Mucosa of descending colon (tissue), 3 donors: ENCODE data around the gene CDC6. TPM values are rescaled to one million over a fixed set of nuclear protein-coding genes. Genes with fewer than 3 reads are reported as not detected.
A peak's percentile ranks its signal among the peaks of the same experiment; 100 is the strongest.

ENCODE experiments used
- ATAC-seq: fragments of 200-7000 bp; cut with Tn5 transposase; one replicate; pipeline ENCODE4 v1.9.1; 2020; ENCODE audit warnings: mild to moderate bottlenecking, moderate library complexity
- DNase-seq, 3 donors: peaks; one replicate each; pipeline ENCODE4 v3.0.0-alpha.2; 2020
- H3K36me3 ChIP-seq: fragments of 200-600 bp; one replicate; pipeline ENCODE4 v1.8.0; 2021; ENCODE audit warnings: low read depth, mild to moderate bottlenecking
- H3K4me1 ChIP-seq: fragments of 200-600 bp; one replicate; pipeline ENCODE4 v1.8.0; 2021; ENCODE audit warnings: low read depth, mild to moderate bottlenecking
- H3K4me3 ChIP-seq: fragments of 200-600 bp; one replicate; pipeline ENCODE4 v1.8.0; 2021; ENCODE audit warnings: mild to moderate bottlenecking
- H3K9me3 ChIP-seq: fragments of 200-600 bp; one replicate; pipeline ENCODE4 v1.8.0; 2021; ENCODE audit warnings: mild to moderate bottlenecking
- intact Hi-C, 2 donors: fragments of 100-400 bp; cut with DNase I in 1 of 2; cut with micrococcal nuclease in 1 of 2; formaldehyde crosslinking; loops; one replicate each; pipeline versions ENCODE4 v1.11.0 to v1.11.1; 2022; cut with DNase I, micrococcal nuclease
- total RNA-seq, 3 donors: library from RNA; stranded (reverse); fragmentation: NEBNext Ultra II Directional in 2 of 3; extraction: Animal tissue kit (Norgen Biotek cat#: 25700) in 2 of 3; gene quantifications; one replicate each; pipeline versions ENCODE4 v1.2.1 to v1.2.4, GENCODE V29; 2021 to 2023
- TF ChIP-seq, protein P1 (sequence below): fragments of 200-600 bp; IDR thresholded peaks from one replicate; pipeline ENCODE4 v1.8.0; 2022; ENCODE audit warnings: antibody characterized with exemption, mild to moderate bottlenecking
- donor health status: DM: no; HTN: no; CAD: no; lungs with moderate emphysema.
- donor health status: DM: no; HTN: no; CAD: no.
- donor health status: DM: no; HTN: yes; CAD: no.

Gene CDC6
- total RNA-seq, 3 donors from 2014 or later: 4.0 to 14.9 (median 7.4) TPM

DNA sequence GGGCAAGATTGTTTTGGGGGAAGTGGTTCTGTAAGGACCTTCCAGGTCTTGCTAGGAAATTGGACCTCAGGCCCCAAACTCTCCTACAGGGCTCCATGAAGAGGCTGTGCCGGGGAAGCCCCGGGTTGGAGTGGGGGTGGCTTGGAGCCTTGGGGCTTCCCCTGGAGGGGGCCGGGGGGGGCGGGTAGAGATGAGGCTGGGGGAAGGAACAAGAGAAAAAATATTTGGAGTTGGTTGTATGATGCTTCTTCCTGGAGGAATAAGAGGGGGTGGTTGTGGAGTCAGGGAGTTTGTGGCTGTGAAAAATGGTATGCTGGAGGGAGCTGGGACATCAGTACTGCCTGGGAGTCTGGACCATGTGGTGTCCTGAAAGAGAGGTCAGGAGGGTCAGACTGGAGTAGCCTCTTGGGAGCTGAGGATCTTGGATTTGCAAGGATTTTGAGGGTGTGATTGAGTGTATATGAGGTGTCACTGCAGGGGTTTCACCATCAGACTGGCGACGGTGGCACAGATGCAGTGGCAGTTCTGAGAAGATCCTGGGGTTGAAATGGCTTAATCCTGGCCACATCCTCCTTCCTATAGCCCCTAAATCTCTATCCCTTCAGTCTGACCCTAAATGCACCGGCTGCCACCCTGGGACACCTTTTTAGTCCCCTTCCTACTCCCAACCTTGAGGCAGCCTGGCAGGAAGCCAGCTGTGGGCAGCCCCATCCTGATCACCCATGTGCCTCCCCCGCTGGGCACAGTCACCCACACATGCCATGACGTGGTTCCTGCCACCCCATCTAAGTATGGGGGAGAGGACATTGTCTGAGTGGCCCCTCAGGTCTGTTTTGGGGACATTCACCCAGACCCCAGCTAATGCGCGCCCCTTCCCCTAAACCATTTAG lies 32.2 kb downstream of the CDC6 start:
- Histone ChIP-seq H3K9me3 (no peaks in the 10 kb centered on the region), H3K36me3 (no peaks in the 10 kb centered on the region), H3K4me1 (peaks cover 55% of the 10 kb centered on the region), H3K4me3 (no peak overlapping the region)
- TF ChIP-seq, protein P1, sequence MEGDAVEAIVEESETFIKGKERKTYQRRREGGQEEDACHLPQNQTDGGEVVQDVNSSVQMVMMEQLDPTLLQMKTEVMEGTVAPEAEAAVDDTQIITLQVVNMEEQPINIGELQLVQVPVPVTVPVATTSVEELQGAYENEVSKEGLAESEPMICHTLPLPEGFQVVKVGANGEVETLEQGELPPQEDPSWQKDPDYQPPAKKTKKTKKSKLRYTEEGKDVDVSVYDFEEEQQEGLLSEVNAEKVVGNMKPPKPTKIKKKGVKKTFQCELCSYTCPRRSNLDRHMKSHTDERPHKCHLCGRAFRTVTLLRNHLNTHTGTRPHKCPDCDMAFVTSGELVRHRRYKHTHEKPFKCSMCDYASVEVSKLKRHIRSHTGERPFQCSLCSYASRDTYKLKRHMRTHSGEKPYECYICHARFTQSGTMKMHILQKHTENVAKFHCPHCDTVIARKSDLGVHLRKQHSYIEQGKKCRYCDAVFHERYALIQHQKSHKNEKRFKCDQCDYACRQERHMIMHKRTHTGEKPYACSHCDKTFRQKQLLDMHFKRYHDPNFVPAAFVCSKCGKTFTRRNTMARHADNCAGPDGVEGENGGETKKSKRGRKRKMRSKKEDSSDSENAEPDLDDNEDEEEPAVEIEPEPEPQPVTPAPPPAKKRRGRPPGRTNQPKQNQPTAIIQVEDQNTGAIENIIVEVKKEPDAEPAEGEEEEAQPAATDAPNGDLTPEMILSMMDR: no peak
- ATAC-seq (no peak), DNase-seq (peak in 2 of 3 donors; percentile 66 to 90)
- intact Hi-C loops: no loop called here

DNA sequence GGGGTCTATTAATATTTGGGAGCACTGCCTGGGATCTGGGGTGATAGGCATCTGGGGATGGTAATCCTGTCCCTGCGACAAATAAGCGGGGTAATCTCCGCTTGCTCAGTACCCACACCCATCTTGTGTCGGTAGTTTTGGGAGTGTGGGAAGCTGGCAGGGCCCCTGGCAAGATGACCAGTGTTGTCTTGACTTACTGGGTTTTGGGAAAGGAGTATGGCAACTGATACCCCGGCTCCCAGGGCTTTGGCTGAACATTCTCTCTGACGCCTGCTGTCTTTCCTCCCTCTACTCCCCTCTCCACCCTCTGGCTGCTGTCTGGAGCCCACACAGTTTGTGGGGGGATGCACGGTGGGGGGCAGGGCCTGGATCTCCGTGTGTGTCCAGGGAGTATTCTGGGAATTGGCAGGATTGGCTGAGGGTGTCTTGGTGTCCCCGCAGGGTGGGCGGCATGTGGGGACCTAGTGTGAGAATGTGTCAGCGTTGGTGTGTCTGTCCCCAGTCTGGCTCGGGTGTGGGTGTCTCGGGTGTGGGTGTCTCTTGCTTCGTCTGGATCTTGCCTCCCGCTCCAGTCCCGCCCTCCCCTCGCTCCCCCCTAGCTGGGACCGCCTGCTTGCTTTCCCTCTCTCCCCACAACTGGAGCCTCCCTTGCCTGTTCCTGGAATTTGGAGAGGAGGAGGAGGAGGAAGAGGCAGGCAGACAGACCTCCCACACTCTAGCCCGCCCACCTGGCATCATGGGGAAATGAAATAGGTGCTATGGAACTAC lies 33.3 kb downstream of the CDC6 start:
- TF ChIP-seq, protein P1: no peak
- peaks cover 57% of the 10 kb centered on the region for H3K4me1 ChIP-seq
- H3K36me3 ChIP-seq: no peaks in the 10 kb centered on the region
- intact Hi-C loops: no loop called here
- H3K9me3 ChIP-seq: no peaks in the 10 kb centered on the region
- no peak for ATAC-seq
- H3K4me3 ChIP-seq: no peak overlapping the region
- peak in 2 of 3 donors; percentile 65 to 83 for DNase-seq

DNA sequence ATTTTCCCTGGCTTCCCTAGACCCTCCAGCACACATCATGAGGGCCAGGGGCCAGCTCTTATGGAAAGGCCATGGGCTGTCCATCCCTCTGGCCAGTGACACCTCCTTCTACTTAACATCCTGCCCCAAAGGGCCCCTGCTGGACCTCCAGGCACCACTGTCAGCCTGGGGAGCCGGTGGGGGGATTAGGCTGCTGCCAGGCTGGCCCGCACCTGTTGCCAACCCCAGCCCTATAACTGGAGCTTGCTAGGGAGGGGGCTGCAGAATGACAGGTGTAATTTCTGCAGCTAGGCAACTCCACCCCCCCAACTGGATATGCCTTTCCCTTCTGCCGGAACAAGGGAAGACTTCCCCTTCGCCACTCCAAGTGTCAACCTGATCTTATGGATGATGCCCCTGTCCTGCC lies 33.8 kb downstream of the CDC6 start:
- peaks cover 57% of the 10 kb centered on the region for H3K4me1 ChIP-seq
- no peaks in the 10 kb centered on the region for H3K9me3 ChIP-seq
- H3K4me3 ChIP-seq: no peak overlapping the region
- no peaks in the 10 kb centered on the region for H3K36me3 ChIP-seq
- ATAC-seq: no peak
- TF ChIP-seq, protein P1: no peak
- DNase-seq: peak in 1 of 3 donors; percentile 33
- intact Hi-C loops: no loop called here

DNA sequence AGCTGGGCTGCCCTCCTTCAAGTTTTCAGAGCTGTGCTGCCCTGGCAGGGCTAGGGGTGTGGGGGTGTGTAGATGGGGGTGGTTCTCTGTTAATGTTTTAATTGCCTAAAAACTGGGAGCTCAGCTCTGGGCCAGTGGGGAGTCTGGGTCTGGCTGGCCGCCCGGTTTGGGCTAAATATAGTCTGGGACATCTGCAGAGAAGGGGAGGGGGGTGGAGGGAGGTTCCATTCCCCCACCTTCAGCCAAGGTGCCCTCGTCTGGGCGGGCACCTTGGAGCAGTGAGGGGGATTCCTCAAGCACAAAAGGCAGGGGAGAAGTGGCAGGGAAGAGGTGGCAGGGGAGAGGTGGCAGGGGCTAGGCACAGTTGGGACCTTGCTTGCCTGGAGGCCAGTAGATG lies 34.3 kb downstream of the CDC6 start:
- Histone ChIP-seq H3K36me3 (no peaks in the 10 kb centered on the region), H3K9me3 (no peaks in the 10 kb centered on the region), H3K4me3 (no peak overlapping the region), H3K4me1 (peaks cover 57% of the 10 kb centered on the region)
- TF ChIP-seq, protein P1: no peak
- intact Hi-C loops: no loop called here
- ATAC-seq (no peak), DNase-seq (peak in 2 of 3 donors; percentile 59 to 66)

DNA sequence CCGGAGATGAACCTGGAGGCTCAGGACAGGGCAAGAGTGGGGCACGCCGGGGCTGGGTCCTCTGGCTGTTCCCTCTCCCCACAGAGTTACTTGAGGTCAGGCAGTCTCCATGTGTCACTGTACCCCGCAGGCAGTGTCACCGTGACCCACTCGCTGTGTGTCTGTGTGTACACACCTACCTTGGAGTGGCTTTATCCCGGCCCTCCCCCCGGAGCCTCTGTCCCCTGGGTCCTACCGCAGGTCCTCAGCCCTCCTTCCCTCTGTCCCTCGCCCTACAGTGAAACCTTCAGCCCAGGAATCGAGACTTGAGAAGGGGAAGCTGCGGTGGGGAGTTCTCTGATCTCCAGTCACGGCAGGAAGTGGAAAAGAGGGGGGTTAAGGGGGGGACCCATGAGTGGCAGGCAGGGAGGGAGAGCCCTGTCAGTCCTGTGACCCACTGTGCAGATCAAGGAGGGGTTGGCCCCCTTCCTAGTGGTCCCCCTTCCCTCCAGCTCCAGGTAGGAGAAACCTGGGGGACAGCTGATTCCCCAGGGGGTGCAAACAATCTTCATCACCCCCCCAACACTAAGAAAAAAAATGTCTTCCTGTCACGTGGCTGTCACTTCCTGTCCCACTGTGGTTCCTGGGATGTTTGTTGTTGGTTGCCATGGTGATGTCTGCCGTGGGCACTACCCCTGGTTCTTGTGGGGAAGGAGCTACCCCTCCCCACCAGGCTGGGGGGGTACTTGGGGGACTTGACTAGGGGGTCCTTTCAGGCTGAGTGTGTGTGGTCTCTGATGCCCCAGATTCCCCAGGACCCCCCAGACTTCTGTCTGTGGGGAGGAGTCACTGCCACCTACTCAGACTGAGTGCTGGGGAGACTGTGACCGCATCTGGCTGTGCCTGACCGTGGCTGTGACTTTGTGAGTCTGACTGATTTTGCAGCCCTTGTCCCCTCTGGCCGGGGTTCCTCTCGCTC lies 35.0 kb downstream of the CDC6 start:
- peak; percentile 69 to 87 (median 72) for DNase-seq
- Histone ChIP-seq H3K36me3 (no peaks in the 10 kb centered on the region), H3K4me3 (no peak overlapping the region), H3K4me1 (peaks cover 57% of the 10 kb centered on the region), H3K9me3 (no peaks in the 10 kb centered on the region)
- intact Hi-C loops: no loop called here
- peak; percentile 38 for ATAC-seq
- TF ChIP-seq, protein P1: no peak
